Liver (tissue), 3 donors: Measurements from ENCODE around the gene BPGM.

ENCODE experiments used
- EGR1 ChIP-seq, 2 donors: IDR thresholded peaks; 2 replicates each; pipeline ENCODE4 v1.6.1; 2016 to 2018; ENCODE audit warnings: antibody characterized with exemption in 2 of 2, low read depth in 2 of 2
- FOXA1 ChIP-seq: IDR thresholded peaks from 2 replicates; pipeline ENCODE4 v1.6.1; 2016; ENCODE audit warnings: antibody characterized with exemption
- GABPA ChIP-seq, 2 donors: IDR thresholded peaks in 1 of 2; conservative IDR thresholded peaks in 1 of 2; 2 replicates each; pipeline ENCODE4 v1.6.1; 2016; ENCODE audit warnings: antibody characterized with exemption in 2 of 2, mild to moderate bottlenecking in 1 of 2, moderate library complexity in 1 of 2
- RAD21 ChIP-seq, 2 donors: IDR thresholded peaks; 2 replicates each; pipeline ENCODE4 v1.6.1; 2016; ENCODE audit warnings: antibody characterized with exemption in 2 of 2, mild to moderate bottlenecking in 2 of 2
- RXRA ChIP-seq, 2 donors: IDR thresholded peaks; 2 replicates each; pipeline ENCODE4 v1.6.1; 2017 to 2018; ENCODE audit warnings: antibody characterized with exemption in 2 of 2, mild to moderate bottlenecking in 1 of 2
- SP1 ChIP-seq: IDR thresholded peaks from 2 replicates; pipeline ENCODE4 v1.6.1; 2018; ENCODE audit warnings: antibody characterized with exemption, mild to moderate bottlenecking
- TAF1 ChIP-seq: conservative IDR thresholded peaks from 2 replicates; pipeline ENCODE4 v1.6.1; 2016; ENCODE audit warnings: antibody characterized with exemption, mild to moderate bottlenecking
- YY1 ChIP-seq: IDR thresholded peaks from 2 replicates; pipeline ENCODE4 v1.6.1; 2016; ENCODE audit warnings: antibody characterized with exemption, mild to moderate bottlenecking
- TF ChIP-seq, protein P1 (sequence below): IDR thresholded peaks from 2 replicates; pipeline ENCODE4 v1.6.1; 2016; ENCODE audit warnings: antibody characterized with exemption
- TF ChIP-seq, protein P2 (sequence below): fragments of 150-350 bp; IDR thresholded peaks from 2 replicates; pipeline ENCODE4 v1.5.1; 2017; ENCODE audit warnings: improper control_type of control experiment, low read depth, low read length; ENCODE audit not compliant: missing input control
- TF ChIP-seq, protein P3 (sequence below): IDR thresholded peaks from 2 replicates; pipeline ENCODE4 v1.6.1; 2016; ENCODE audit warnings: antibody characterized with exemption, mild to moderate bottlenecking
- TF ChIP-seq, protein P4 (sequence below): IDR thresholded peaks from 2 replicates; pipeline ENCODE4 v1.6.1; 2016; ENCODE audit warnings: antibody characterized with exemption
- TF ChIP-seq, protein P5 (sequence below): IDR thresholded peaks from 2 replicates; pipeline ENCODE4 v1.6.1; 2016; ENCODE audit warnings: antibody characterized with exemption
- donor health status: healthy.
- donor health status: healthy.

DNA sequence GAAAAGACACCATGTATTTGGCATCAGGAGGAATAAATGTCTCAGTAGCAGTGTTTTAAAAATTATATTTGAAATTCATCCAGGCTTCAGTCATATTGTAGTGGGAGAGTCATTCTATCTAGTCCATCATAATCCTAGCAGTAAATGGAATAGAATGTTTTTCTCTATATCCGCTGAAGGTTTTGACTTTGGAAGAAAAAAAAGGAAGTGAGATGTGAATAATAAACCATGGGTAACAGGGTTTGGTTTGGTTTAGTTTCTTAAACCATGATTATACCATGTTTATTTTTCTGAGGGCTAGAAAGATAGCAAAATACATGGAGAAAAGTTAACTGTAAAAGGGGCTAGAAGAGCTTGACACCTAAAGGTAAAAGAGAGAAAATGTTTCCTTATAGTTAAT is 16.4 kb upstream of the BPGM start:
- TF ChIP-seq RXRA (IDR thresholded peaks at IDR 0.05) (no peak), GABPA (IDR thresholded peaks at IDR 0.05 in 1 of 2, conservative IDR thresholded peaks at IDR 0.05 in 1 of 2) (no peak), TAF1 (no peak), SP1 (no peak), RAD21 (IDR thresholded peaks at IDR 0.05) (no peak), YY1 (no peak), FOXA1 (no peak), EGR1 (IDR thresholded peaks at IDR 0.05; ENCODE audit: low read depth in 2 of 2) (no peak)
- TF ChIP-seq, protein P1, sequence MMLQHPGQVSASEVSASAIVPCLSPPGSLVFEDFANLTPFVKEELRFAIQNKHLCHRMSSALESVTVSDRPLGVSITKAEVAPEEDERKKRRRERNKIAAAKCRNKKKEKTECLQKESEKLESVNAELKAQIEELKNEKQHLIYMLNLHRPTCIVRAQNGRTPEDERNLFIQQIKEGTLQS = no peak
- TF ChIP-seq, protein P2, sequence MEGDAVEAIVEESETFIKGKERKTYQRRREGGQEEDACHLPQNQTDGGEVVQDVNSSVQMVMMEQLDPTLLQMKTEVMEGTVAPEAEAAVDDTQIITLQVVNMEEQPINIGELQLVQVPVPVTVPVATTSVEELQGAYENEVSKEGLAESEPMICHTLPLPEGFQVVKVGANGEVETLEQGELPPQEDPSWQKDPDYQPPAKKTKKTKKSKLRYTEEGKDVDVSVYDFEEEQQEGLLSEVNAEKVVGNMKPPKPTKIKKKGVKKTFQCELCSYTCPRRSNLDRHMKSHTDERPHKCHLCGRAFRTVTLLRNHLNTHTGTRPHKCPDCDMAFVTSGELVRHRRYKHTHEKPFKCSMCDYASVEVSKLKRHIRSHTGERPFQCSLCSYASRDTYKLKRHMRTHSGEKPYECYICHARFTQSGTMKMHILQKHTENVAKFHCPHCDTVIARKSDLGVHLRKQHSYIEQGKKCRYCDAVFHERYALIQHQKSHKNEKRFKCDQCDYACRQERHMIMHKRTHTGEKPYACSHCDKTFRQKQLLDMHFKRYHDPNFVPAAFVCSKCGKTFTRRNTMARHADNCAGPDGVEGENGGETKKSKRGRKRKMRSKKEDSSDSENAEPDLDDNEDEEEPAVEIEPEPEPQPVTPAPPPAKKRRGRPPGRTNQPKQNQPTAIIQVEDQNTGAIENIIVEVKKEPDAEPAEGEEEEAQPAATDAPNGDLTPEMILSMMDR = no peak
- TF ChIP-seq, protein P3, sequence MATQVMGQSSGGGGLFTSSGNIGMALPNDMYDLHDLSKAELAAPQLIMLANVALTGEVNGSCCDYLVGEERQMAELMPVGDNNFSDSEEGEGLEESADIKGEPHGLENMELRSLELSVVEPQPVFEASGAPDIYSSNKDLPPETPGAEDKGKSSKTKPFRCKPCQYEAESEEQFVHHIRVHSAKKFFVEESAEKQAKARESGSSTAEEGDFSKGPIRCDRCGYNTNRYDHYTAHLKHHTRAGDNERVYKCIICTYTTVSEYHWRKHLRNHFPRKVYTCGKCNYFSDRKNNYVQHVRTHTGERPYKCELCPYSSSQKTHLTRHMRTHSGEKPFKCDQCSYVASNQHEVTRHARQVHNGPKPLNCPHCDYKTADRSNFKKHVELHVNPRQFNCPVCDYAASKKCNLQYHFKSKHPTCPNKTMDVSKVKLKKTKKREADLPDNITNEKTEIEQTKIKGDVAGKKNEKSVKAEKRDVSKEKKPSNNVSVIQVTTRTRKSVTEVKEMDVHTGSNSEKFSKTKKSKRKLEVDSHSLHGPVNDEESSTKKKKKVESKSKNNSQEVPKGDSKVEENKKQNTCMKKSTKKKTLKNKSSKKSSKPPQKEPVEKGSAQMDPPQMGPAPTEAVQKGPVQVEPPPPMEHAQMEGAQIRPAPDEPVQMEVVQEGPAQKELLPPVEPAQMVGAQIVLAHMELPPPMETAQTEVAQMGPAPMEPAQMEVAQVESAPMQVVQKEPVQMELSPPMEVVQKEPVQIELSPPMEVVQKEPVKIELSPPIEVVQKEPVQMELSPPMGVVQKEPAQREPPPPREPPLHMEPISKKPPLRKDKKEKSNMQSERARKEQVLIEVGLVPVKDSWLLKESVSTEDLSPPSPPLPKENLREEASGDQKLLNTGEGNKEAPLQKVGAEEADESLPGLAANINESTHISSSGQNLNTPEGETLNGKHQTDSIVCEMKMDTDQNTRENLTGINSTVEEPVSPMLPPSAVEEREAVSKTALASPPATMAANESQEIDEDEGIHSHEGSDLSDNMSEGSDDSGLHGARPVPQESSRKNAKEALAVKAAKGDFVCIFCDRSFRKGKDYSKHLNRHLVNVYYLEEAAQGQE = no peak
- TF ChIP-seq, protein P4, sequence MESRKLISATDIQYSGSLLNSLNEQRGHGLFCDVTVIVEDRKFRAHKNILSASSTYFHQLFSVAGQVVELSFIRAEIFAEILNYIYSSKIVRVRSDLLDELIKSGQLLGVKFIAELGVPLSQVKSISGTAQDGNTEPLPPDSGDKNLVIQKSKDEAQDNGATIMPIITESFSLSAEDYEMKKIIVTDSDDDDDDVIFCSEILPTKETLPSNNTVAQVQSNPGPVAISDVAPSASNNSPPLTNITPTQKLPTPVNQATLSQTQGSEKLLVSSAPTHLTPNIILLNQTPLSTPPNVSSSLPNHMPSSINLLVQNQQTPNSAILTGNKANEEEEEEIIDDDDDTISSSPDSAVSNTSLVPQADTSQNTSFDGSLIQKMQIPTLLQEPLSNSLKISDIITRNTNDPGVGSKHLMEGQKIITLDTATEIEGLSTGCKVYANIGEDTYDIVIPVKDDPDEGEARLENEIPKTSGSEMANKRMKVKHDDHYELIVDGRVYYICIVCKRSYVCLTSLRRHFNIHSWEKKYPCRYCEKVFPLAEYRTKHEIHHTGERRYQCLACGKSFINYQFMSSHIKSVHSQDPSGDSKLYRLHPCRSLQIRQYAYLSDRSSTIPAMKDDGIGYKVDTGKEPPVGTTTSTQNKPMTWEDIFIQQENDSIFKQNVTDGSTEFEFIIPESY = no peak
- TF ChIP-seq, protein P5, sequence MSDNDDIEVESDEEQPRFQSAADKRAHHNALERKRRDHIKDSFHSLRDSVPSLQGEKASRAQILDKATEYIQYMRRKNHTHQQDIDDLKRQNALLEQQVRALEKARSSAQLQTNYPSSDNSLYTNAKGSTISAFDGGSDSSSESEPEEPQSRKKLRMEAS = no peak
